ENCODE measurements around the gene GHRHR. TPM values are rescaled to one million over a fixed set of nuclear protein-coding genes. Genes with fewer than 3 reads are reported as not detected.
A peak's percentile ranks its signal among the peaks of the same experiment; 100 is the strongest.

GHRHR gene
- total RNA-seq, 6 donors from 2014 or later = 0.67 to 3.1 (median 1.1) TPM; not detected in 2

- no peak overlapping the region for H3K4me3 ChIP-seq
- H3K27me3 ChIP-seq = no peaks in the 10 kb centered on the region
Measured at GRCh38 chr7:30968294-30968693, 4.5 kb downstream of the GHRHR start.

GRCh38 chr7:30968747-30969603 is 5.2 kb downstream of the GHRHR start:
- ATAC-seq (ENCODE audit: low FRiP score in 2 of 2) (no peak), DNase-seq (peak; percentile 11 to 59)
- Histone ChIP-seq H3K4me3 (no peak overlapping the region), H3K9me3 (no peaks in the 10 kb centered on the region), H3K27me3 (no peaks in the 10 kb centered on the region), H3K36me3 (no peaks in the 10 kb centered on the region), H3K4me1 (peaks cover 4 to 35% (median 18%) of the 10 kb centered on the region in 4 donors), H3K27ac (no peak overlapping the region)
- no peak for TF ChIP-seq EP300 (IDR thresholded peaks at IDR 0.05)
- TF ChIP-seq POLR2A (IDR thresholded peaks at IDR 0.05) = no peak
- no peak for TF ChIP-seq CTCF (IDR thresholded peaks at IDR 0.05)
- no peak for TF ChIP-seq POLR2AphosphoS5 (IDR thresholded peaks at IDR 0.05)
- WGBS, 2 donors = 53 to 63% methylated on average over 4 to 7 of the region's 7 CpGs

More at GRCh38 chr7:30968294-30968693, 4.5 kb downstream of the GHRHR start:
- Histone ChIP-seq H3K4me1 (peaks cover 4 to 35% (median 18%) of the 10 kb centered on the region in 4 donors), H3K9me3 (no peaks in the 10 kb centered on the region), H3K27ac (no peak overlapping the region), H3K36me3 (no peaks in the 10 kb centered on the region)
- ATAC-seq (ENCODE audit: low FRiP score in 2 of 2) = no peak
- TF ChIP-seq POLR2AphosphoS5 (IDR thresholded peaks at IDR 0.05) = no peak
- TF ChIP-seq EP300 (IDR thresholded peaks at IDR 0.05) = no peak
- no peak for TF ChIP-seq CTCF (IDR thresholded peaks at IDR 0.05)
- no peak for TF ChIP-seq POLR2A (IDR thresholded peaks at IDR 0.05)
- WGBS, 2 donors = 48 to 85% methylated on average over 2 of the region's 2 CpGs
- no peak for DNase-seq

GRCh38 chr7:30969604-30969970 is 5.8 kb downstream of the GHRHR start:
- H3K4me1 ChIP-seq = peaks cover 8 to 38% (median 21%) of the 10 kb centered on the region in 4 donors

GRCh38 chr7:30970074-30970473 is 6.3 kb downstream of the GHRHR start:
- no peaks in the 10 kb centered on the region for H3K9me3 ChIP-seq
- peaks cover 13 to 43% (median 23%) of the 10 kb centered on the region in 4 donors for H3K4me1 ChIP-seq
- no peaks in the 10 kb centered on the region for H3K27me3 ChIP-seq
- 76 to 94% methylated on average over 5 of the region's 5 CpGs for WGBS, 2 donors
- no peaks in the 10 kb centered on the region for H3K36me3 ChIP-seq
- ATAC-seq (ENCODE audit: low FRiP score in 2 of 2) (no peak), DNase-seq (no peak)
- H3K4me3 ChIP-seq = no peak overlapping the region
- H3K27ac ChIP-seq = peak overlapping the region in 1 of 4 donors; percentile 26
- TF ChIP-seq EP300 (IDR thresholded peaks at IDR 0.05) (no peak), CTCF (IDR thresholded peaks at IDR 0.05) (no peak), POLR2A (IDR thresholded peaks at IDR 0.05) (no peak)

More at GRCh38 chr7:30969604-30969970, 5.8 kb downstream of the GHRHR start:
- H3K4me3 ChIP-seq = no peak overlapping the region
- 100% methylated on average over 1 of the region's 1 CpG for WGBS, 2 donors
- ATAC-seq (ENCODE audit: low FRiP score in 2 of 2) (no peak), DNase-seq (no peak)
- H3K27me3 ChIP-seq = no peaks in the 10 kb centered on the region
- H3K9me3 ChIP-seq = no peaks in the 10 kb centered on the region
- TF ChIP-seq POLR2A (IDR thresholded peaks at IDR 0.05) = no peak
- TF ChIP-seq POLR2AphosphoS5 (IDR thresholded peaks at IDR 0.05) = no peak
- TF ChIP-seq EP300 (IDR thresholded peaks at IDR 0.05) = no peak
- no peak for TF ChIP-seq CTCF (IDR thresholded peaks at IDR 0.05)
- H3K36me3 ChIP-seq = no peaks in the 10 kb centered on the region
- no peak overlapping the region for H3K27ac ChIP-seq
